ENCODE results near the gene ZNF827. TPM values are rescaled to one million over a fixed set of nuclear protein-coding genes. Genes with fewer than 3 reads are reported as not detected.

Gene ZNF827
- total RNA-seq, 1 donor from 2014 or later = 27.2 TPM

- ATAC-seq (ENCODE audit: low read depth) (no peak), DNase-seq (no peak)
- CTCF ChIA-PET = no interaction called here
- Mint-ChIP-seq H3K9me3 (no peaks in the 10 kb centered on the region), H3K4me1 (peaks cover 63% of the 10 kb centered on the region), H3K36me3 (ENCODE audit: low read depth) (peaks cover 10% of the 10 kb centered on the region), H3K4me3 (peak overlapping the region; percentile 96), H3K27me3 (no peaks in the 10 kb centered on the region), H3K27ac (peak overlapping the region; percentile 92)
- POLR2A ChIA-PET = no interaction called here
- intact Hi-C loops (cut with micrococcal nuclease) = loop anchor here (5.0 to 10.0 kb wide), 5 partner anchors 47 to 1680 kb away; partner anchors contain the start of genes SLC10A7 and TMEM184C
- TF ChIP-seq CTCF (IDR thresholded peaks at IDR 0.05) = no peak
These were observed 4.1 kb downstream of the ZNF827 start for GRCh38 chr4:145934434-145935047.

- Mint-ChIP-seq H3K27me3 (no peaks in the 10 kb centered on the region), H3K27ac (no peak overlapping the region), H3K4me1 (peaks cover 53% of the 10 kb centered on the region), H3K36me3 (ENCODE audit: low read depth) (peaks cover 8% of the 10 kb centered on the region), H3K9me3 (no peaks in the 10 kb centered on the region), H3K4me3 (no peak overlapping the region)
- no peak for TF ChIP-seq CTCF (IDR thresholded peaks at IDR 0.05)
- no peak for DNase-seq
- intact Hi-C loops (cut with micrococcal nuclease) = loop anchor here (10.0 kb wide), 1 partner anchor 1682 kb away; the partner anchor contains the start of gene TMEM184C
- ChIA-PET CTCF (interaction anchor here (1.1 kb wide), 1 partner anchor 27 kb away, joined by 3 read pairs; no protein-coding TSS in a partner anchor), POLR2A (interaction anchor here (0.7 kb wide), 1 partner anchor 18 kb away, joined by 5 read pairs; no protein-coding TSS in a partner anchor)
- no peak for ATAC-seq (ENCODE audit: low read depth)
These were observed 5.5 kb downstream of the ZNF827 start for GRCh38 chr4:145933134-145933533.

GRCh38 chr4:145931403-145931802 lies 7.2 kb downstream of the ZNF827 start:
- TF ChIP-seq CTCF (IDR thresholded peaks at IDR 0.05) = no peak
- peaks cover 3% of the 10 kb centered on the region for H3K36me3 Mint-ChIP-seq (ENCODE audit: low read depth)
- intact Hi-C loops (cut with micrococcal nuclease) = loop anchor here (10.0 kb wide), 1 partner anchor 1683 kb away; the partner anchor contains the start of gene TMEM184C
- ChIA-PET POLR2A (interaction anchor here (1.6 kb wide), 1 partner anchor 8 kb away, joined by 4 read pairs; no protein-coding TSS in a partner anchor), CTCF (no interaction called here)
- ATAC-seq (ENCODE audit: low read depth) (no peak), DNase-seq (no peak)
- no peaks in the 10 kb centered on the region for H3K9me3 Mint-ChIP-seq
- H3K27ac Mint-ChIP-seq = no peak overlapping the region
- no peaks in the 10 kb centered on the region for H3K27me3 Mint-ChIP-seq
- peaks cover 63% of the 10 kb centered on the region for H3K4me1 Mint-ChIP-seq
- H3K4me3 Mint-ChIP-seq = no peak overlapping the region

GRCh38 chr4:145930592-145930991 lies 8.0 kb downstream of the ZNF827 start:
- intact Hi-C loops (cut with micrococcal nuclease) = loop anchor here (10.0 kb wide), 1 partner anchor 1684 kb away; the partner anchor contains the start of gene TMEM184C

More at GRCh38 chr4:145930592-145930991, 8.0 kb downstream of the ZNF827 start:
- CTCF ChIA-PET = no interaction called here
- Mint-ChIP-seq H3K4me3 (no peak overlapping the region), H3K27ac (peak overlapping the region; percentile 68), H3K9me3 (no peaks in the 10 kb centered on the region), H3K27me3 (no peaks in the 10 kb centered on the region), H3K4me1 (peaks cover 57% of the 10 kb centered on the region), H3K36me3 (ENCODE audit: low read depth) (peaks cover 4% of the 10 kb centered on the region)
- POLR2A ChIA-PET = interaction anchor here (1.6 kb wide), 1 partner anchor 9 kb away, joined by 4 read pairs; no protein-coding TSS in a partner anchor
- TF ChIP-seq CTCF (IDR thresholded peaks at IDR 0.05) = no peak
- no peak for DNase-seq
- ATAC-seq (ENCODE audit: low read depth) = no peak

All from activated B cell treated with CpG ODN at 0.5 μM for 24 hours (primary cell).